Stomach (tissue), 9 donors: Measurements from ENCODE around the gene ZFX. TPM values are rescaled to one million over a fixed set of nuclear protein-coding genes. Genes with fewer than 3 reads are reported as not detected.

Experiments used
- DNase-seq, 2 donors: peaks; one replicate each; pipeline versions ENCODE4 v3.0.0 to v3.0.0-alpha.2; 2013 to 2019
- H3K27ac ChIP-seq, 5 donors: fragments of 200-600 bp in 4 of 5; sonication (generic) in 4 of 5; one replicate each; pipeline ENCODE4 v1.5.1; 2013 to 2019; ENCODE audit warnings: mild to moderate bottlenecking in 1 of 5, moderate library complexity in 1 of 5
- H3K27me3 ChIP-seq, 3 donors: fragments of 200-600 bp; sonication (generic); one replicate each; pipeline ENCODE4 v1.5.1; 2017 to 2019; ENCODE audit warnings: mixed run types in 1 of 3
- H3K36me3 ChIP-seq, 4 donors: fragments of 200-600 bp; sonication (generic); 1 replicate in 3 of 4; 2 replicates in 1 of 4; pipeline ENCODE4 v1.5.1; 2016 to 2019
- H3K4me1 ChIP-seq, 4 donors: fragments of 200-600 bp; sonication (generic); one replicate each; pipeline ENCODE4 v1.5.1; 2016 to 2019
- H3K4me3 ChIP-seq, 4 donors: fragments of 200-600 bp; sonication (generic) in 3 of 4; one replicate each; pipeline ENCODE4 v1.5.1; 2016 to 2019; ENCODE audit warnings: mild to moderate bottlenecking in 1 of 4
- H3K9me3 ChIP-seq, 4 donors: fragments of 200-600 bp; sonication (generic); one replicate each; pipeline ENCODE4 v1.5.1; 2016 to 2019
- CTCF ChIP-seq, 7 experiments: fragments of 450-650 bp in 4 of 7; fragments of 200-600 bp in 3 of 7; sonication (generic) in 3 of 7; IDR thresholded peaks; one replicate each; pipeline ENCODE4 v1.5.1; 2016 to 2019; ENCODE audit warnings: antibody characterized with exemption in 7 of 7, control low read depth in 2 of 7, mild to moderate bottlenecking in 1 of 7
- EP300 ChIP-seq: sonication (generic); formaldehyde crosslinking; IDR thresholded peaks from one replicate; pipeline ENCODE4 v1.6.1; 2017; ENCODE audit warnings: antibody characterized with exemption
- POLR2A ChIP-seq, 4 donors: fragments of 450-650 bp; IDR thresholded peaks; one replicate each; pipeline ENCODE4 v1.6.1; 2016; ENCODE audit warnings: antibody characterized with exemption in 4 of 4, control low read depth in 2 of 4, mild to moderate bottlenecking in 1 of 4, moderate library complexity in 1 of 4
- POLR2AphosphoS5 ChIP-seq, 3 donors: sonication (generic); formaldehyde crosslinking; IDR thresholded peaks; one replicate each; pipeline ENCODE4 v1.6.1; 2016; ENCODE audit warnings: antibody characterized with exemption in 3 of 3
- WGBS, 5 donors: extraction: QIAGEN DNeasy Blood & Tissue Kit in 3 of 5; methylation state at CpG; one replicate each; pipeline versions ENCODE4 v1.1.5 to v1.1.7; 2013 to 2018; 5-methylcytosine and 5-hydroxymethylcytosine counted together
- intact Hi-C: fragments of 100-400 bp; cut with DNase I; formaldehyde crosslinking; loops from one replicate; pipeline ENCODE4 v1.15.1; 2023; ENCODE audit warnings: low total_unique reads
- polyA plus RNA-seq, 3 donors: library from polyadenylated mRNA; stranded (reverse); fragments of 200-250 nt; gene quantifications; one replicate each; pipeline ENCODE4 v1.2.3, GENCODE V29; 2013
- total RNA-seq, 5 donors: library from RNA; depleted of rRNA; stranded (reverse); fragments of >200 nt; gene quantifications; one replicate each; pipeline versions ENCODE4 v1.1.0 to v1.2.3, GENCODE V29; 2014 to 2016
- donor health status: healthy with polysubstance abuse.
- donor health status: Bipolar disorder and iron deficiency.
- donor health status: healthy.

ZFX gene
- total and polyA plus RNA-seq, 8 donors, result 3.8 to 73.6 (median 17.4) TPM

DNA sequence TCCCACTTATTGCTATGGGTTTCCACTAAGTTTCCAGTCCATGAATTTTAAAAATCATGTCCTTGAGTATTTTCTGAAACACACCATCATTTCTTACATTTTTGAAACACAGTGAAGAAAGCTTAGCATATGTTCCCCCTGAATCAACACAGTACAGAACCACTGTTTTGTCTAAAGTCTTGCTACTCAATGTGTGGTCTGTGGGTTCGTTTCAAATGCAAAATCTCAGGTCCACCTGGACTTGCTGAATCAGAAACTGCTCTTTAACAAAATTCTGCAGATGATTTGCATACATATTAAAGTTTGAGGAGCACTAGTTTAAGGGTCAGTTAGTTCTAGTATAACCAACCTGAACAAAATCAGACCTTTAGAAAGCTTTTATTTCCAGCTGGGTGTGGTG lies 103.9 kb downstream of the ZFX start:
- Histone ChIP-seq H3K4me1 (no peaks in the 10 kb centered on the region), H3K36me3 (no peaks in the 10 kb centered on the region), H3K27me3 (peaks cover 0 to 9% (median 0%) of the 10 kb centered on the region in 3 donors), H3K9me3 (no peaks in the 10 kb centered on the region), H3K4me3 (no peak overlapping the region), H3K27ac (no peak overlapping the region)
- no peak for DNase-seq
- TF ChIP-seq CTCF (IDR thresholded peaks at IDR 0.05), result no peak
- TF ChIP-seq EP300, result no peak
- no peak for TF ChIP-seq POLR2AphosphoS5 (IDR thresholded peaks at IDR 0.05)
- no peak for TF ChIP-seq POLR2A (IDR thresholded peaks at IDR 0.05)
- 43 to 80% (median 58%) methylated on average over 1 of the region's 1 CpG for WGBS, 5 donors
- intact Hi-C loops, result no loop called here

- H3K4me3 ChIP-seq, result no peak overlapping the region
- TF ChIP-seq CTCF (IDR thresholded peaks at IDR 0.05), result no peak
- no peak for TF ChIP-seq POLR2AphosphoS5 (IDR thresholded peaks at IDR 0.05)
- TF ChIP-seq POLR2A (IDR thresholded peaks at IDR 0.05), result no peak
- no peak for TF ChIP-seq EP300
Observed at GRCh38 chrX:24257011-24257410, 107.5 kb downstream of the ZFX start.

DNA sequence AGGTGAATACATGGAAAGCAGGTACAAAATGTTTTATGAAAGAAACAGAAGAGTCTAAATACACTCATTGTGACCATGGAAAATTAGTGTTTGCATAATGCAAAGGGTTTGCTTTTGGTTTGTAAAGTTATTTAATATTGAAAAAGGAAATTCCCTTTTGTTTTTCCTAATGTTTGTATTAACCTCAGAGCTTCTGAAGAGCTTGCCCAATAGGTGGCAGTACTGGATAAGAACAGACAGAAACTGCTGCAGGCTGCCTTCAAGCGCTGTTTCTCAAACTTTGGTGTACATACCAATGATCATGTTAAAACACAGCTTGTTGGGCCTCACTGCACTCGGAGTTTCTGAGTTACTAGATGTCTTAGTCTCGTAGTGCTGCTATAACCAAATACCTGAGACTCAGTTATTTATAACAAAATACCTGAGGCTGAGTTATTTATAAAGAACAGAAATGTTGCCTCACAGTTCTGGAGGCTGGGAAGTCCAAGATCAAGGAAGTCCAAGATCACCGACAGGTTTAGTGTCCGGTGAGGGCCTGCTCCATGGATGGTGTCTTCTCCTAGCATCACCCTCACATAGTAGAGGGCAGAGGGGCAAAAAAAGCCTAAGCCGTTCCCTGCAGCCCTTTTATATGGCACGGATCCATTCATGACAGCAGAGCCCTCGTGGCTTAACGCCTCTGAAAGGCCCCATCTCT lies 110.2 kb downstream of the ZFX start:
- peak overlapping the region in 1 of 5 donors; percentile 65 for H3K27ac ChIP-seq
- H3K4me3 ChIP-seq, result no peak overlapping the region
- peak in 1 of 2 donors; percentile 84 for DNase-seq
- 63 to 80% (median 72%) methylated on average over 9 of the region's 9 CpGs for WGBS, 5 donors
- no peaks in the 10 kb centered on the region for H3K4me1 ChIP-seq
- intact Hi-C loops, result no loop called here
- no peaks in the 10 kb centered on the region for H3K36me3 ChIP-seq
- no peak for TF ChIP-seq EP300
- TF ChIP-seq CTCF (IDR thresholded peaks at IDR 0.05), result peak in 4 of 7 experiments; percentile 25 to 32 (median 26)
- TF ChIP-seq POLR2AphosphoS5 (IDR thresholded peaks at IDR 0.05), result no peak
- H3K9me3 ChIP-seq, result no peaks in the 10 kb centered on the region
- peaks cover 0 to 9% (median 0%) of the 10 kb centered on the region in 3 donors for H3K27me3 ChIP-seq

More at GRCh38 chrX:24257011-24257410, 107.5 kb downstream of the ZFX start:
- Histone ChIP-seq H3K36me3 (no peaks in the 10 kb centered on the region), H3K9me3 (no peaks in the 10 kb centered on the region), H3K27ac (no peak overlapping the region), H3K4me1 (no peaks in the 10 kb centered on the region), H3K27me3 (peaks cover 0 to 9% (median 0%) of the 10 kb centered on the region in 3 donors)
- DNase-seq, result no peak
- intact Hi-C loops, result no loop called here
- 47 to 73% (median 65%) methylated on average over 1 of the region's 1 CpG for WGBS, 5 donors

- no peaks in the 10 kb centered on the region for H3K36me3 ChIP-seq
- H3K27me3 ChIP-seq, result peaks cover 0 to 9% (median 0%) of the 10 kb centered on the region in 3 donors
- peak in 1 of 2 donors; percentile 70 for DNase-seq
- H3K27ac ChIP-seq, result peak overlapping the region in 3 of 5 donors; percentile 32 to 65 (median 43)
- no peaks in the 10 kb centered on the region for H3K4me1 ChIP-seq
- 38 to 48% (median 44%) methylated on average over 10 of the region's 10 CpGs for WGBS, 5 donors
- TF ChIP-seq EP300 (no peak), POLR2AphosphoS5 (IDR thresholded peaks at IDR 0.05) (no peak), CTCF (IDR thresholded peaks at IDR 0.05) (no peak), POLR2A (IDR thresholded peaks at IDR 0.05) (no peak)
- H3K9me3 ChIP-seq, result no peaks in the 10 kb centered on the region
- intact Hi-C loops, result no loop called here
- H3K4me3 ChIP-seq, result no peak overlapping the region
Observed at GRCh38 chrX:24260842-24261550, 111.5 kb downstream of the ZFX start.
